ENCODE results near the gene MESP1.
"Not testable (repeated sequence)": the region's sequence is repeated elsewhere in the genome, so short reads cannot be mapped to it uniquely, and the experiment has no call there.

Gene MESP1

DNA sequence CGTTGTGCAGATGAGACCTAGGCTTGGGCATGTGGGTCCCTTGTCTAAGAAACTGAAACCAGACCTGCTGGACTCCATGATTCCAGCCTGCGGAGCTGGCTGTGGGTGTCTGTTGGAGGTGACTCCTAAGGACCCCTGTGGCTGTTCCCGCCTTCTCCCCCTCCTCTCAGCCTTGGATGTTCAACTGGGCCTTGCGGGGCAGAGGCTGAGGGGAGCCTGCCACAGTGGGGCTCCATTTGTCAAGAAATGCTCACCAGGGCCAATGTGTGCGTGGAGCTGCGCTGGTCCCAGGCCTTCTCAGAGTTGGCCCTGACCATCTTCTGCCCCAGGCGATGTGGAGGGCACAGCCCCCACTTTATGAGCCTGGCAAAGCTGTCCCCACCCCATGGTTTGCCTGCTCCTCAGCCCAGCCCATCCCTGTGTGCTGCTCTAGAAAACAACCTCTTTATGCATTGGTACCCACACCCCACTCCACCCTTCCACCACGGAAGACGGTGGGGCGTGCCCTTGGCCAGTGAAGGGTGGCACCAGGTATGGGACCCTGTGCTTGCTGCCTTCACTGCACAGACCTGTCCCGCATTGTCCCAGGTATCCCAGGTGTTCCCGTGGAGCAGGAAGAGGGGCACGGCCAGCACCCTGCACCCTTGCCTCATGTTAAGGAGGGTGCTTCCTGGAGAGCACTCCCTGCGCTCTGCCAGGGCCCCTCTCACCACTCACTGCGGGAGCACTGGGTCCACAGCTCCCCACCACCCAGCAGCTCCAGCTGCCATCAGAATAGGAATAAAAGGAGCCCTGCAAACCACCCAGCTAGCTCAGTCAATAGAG is 33.0 kb upstream of the MESP1 start:
- TF ChIP-seq, protein P1, sequence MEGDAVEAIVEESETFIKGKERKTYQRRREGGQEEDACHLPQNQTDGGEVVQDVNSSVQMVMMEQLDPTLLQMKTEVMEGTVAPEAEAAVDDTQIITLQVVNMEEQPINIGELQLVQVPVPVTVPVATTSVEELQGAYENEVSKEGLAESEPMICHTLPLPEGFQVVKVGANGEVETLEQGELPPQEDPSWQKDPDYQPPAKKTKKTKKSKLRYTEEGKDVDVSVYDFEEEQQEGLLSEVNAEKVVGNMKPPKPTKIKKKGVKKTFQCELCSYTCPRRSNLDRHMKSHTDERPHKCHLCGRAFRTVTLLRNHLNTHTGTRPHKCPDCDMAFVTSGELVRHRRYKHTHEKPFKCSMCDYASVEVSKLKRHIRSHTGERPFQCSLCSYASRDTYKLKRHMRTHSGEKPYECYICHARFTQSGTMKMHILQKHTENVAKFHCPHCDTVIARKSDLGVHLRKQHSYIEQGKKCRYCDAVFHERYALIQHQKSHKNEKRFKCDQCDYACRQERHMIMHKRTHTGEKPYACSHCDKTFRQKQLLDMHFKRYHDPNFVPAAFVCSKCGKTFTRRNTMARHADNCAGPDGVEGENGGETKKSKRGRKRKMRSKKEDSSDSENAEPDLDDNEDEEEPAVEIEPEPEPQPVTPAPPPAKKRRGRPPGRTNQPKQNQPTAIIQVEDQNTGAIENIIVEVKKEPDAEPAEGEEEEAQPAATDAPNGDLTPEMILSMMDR (IDR thresholded peaks at IDR 0.05; ENCODE audit: low read depth, low read length): no peak
- no peak for DNase-seq (ENCODE audit: extremely low read depth, low read depth)

DNA sequence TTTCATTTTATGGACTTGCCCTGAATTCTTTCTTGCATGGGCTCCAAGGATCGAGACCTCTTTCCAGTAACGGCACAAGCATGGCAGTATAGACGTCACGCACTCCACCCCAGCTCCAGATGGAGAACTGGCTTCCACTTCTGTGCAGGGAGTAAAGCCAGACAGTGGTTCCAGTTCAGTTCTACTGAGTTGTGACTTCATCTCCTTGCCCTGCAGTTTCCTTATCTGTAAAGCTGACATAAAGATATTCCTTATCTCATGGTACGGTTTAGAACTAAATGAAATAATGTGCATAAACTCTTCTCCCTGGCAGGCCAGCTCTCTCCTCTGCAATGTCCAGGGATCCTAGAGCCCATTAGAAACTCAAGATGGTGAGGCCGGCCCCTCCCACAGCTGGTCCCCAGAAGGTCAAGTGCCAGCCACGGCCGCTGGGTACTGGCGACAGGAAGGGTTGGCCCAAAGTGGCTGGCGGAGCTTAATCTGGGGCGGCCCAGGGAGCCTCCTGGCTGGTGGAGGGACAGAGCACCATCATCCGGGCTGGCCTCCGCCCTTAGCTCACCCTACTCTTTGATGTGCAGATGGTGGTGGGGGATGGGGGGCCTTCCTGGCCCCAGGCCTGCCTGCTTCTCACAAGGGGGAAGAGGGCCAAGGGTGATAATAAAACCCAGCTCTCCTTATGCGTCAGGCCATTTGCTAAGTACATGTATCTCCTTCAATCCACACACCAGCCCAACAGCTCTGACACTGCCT is 32.2 kb upstream of the MESP1 start:
- TF ChIP-seq, protein P1 (IDR thresholded peaks at IDR 0.05; ENCODE audit: low read depth, low read length): no peak
- DNase-seq (ENCODE audit: extremely low read depth, low read depth): peak; percentile 69

DNA sequence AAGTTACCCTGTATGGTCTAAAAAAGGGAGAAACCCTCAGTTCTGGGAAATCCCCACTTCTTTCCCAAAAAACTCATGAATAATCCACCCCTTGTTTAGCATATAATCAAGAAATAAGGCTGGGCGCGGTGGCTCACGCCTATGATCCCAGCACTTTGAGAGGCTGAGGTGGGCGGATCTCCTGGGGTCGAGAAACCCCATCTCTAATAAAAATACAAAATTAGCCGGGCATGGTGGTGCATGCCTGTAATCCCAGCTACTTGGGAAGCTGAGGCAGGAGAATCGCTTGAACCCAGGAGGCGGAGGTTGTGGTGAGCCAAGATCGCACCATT is 31.5 kb upstream of the MESP1 start:
- not testable (repeated sequence) for DNase-seq (ENCODE audit: extremely low read depth, low read depth)

DNA sequence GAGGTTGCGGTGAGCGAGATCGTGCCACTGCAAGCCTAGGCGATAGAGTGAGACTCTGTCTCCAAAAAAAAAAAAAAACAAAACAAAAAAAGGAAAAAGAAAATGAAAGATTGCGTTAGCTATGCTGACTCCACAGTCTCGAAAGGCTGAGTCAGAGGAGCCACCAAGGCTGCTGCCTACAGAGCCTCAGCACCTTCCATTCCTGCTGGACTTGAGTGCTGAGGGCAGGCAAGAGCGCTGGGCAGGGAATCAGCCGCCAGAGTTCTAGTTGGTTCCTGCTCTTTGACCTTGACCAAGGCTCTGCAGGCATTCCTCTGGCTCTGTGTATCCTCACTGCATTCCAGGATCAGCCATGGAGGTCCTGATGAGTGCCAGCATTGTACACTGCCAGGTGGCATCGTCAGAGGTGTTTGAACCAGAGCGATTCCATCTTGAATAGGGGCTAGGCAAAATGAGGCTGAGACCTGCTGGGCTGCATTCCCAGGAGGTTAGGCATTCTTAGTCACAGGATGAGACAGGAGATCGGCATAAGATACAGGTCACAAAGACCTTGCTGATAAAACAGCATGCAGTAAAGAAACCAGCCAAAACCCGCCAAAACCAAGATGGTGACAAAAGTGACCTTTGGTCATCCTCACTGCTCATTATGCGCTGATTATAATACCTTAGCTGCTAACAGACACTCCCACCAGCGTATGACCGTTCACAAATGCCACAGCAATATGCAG is 31.0 kb upstream of the MESP1 start:
- no peak for DNase-seq (ENCODE audit: extremely low read depth, low read depth)

DNA sequence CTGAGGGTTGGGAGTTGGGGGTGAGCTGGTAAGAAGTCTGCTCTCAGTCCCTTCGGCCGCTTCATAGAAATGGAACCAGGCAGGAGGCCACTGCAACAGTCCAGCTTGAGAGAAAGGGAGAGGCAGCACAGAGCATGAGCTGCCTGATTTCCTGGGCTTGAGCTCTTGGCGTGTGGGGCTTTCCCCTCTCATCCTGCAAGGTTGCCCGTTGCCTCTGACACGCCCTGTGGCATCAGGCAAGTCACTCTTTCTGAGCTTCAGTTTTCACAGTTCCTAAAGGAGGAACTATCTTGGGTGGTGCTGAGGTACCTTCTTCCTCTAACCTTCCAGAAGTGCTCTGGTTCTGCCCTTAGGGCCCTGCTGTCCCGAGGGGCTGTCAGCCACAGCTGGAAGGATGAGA is 30.0 kb upstream of the MESP1 start:
- DNase-seq (ENCODE audit: extremely low read depth, low read depth): no peak

More for the DNA sequence above, 31.0 kb upstream of the MESP1 start:
- TF ChIP-seq, protein P1 (IDR thresholded peaks at IDR 0.05; ENCODE audit: low read depth, low read length): no peak

DNA sequence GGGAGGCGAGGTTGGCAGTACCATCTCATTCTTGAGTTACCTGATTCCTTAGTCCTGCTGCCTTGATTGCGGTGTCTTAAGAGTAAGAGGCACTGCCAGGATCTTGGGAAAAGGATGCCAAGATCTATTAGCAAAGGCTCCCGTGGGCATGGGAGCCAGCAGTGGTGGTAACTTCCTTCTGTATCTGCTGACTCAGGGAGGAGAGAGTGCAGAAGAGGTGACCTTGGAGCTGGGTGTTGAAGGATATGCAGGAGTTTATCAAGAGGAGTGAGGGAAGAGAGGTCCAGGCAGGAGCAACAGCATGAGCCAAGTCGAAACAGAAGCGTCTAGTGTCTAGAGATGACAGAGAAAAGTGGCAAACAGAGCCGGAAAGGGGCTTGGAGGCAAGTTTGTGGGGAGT is 29.6 kb upstream of the MESP1 start:
- no peak for DNase-seq (ENCODE audit: extremely low read depth, low read depth)
- TF ChIP-seq, protein P1 (IDR thresholded peaks at IDR 0.05; ENCODE audit: low read depth, low read length): no peak

More for the DNA sequence above, 30.0 kb upstream of the MESP1 start:
- TF ChIP-seq, protein P1 (IDR thresholded peaks at IDR 0.05; ENCODE audit: low read depth, low read length): no peak

DNA sequence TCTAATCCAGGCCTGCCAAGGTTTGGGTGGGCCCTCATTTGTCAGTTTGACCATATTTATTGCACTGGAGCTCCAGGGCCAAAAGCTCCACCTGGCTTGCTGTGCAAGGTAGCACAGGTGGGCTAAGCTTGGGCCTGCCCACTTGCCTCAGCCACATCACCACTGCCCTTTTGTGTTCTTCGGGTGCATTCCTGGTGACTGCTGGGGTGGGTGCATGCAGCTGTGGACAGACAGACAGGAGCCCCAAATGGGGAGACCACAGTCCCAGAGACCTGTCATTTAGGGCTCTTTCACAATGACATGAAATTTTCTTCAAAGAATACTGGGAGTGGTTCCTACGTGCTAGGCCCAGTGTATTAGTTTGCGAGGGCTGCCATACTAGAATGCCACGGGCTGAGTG is 27.8 kb upstream of the MESP1 start:
- TF ChIP-seq, protein P1 (IDR thresholded peaks at IDR 0.05; ENCODE audit: low read depth, low read length): no peak
- no peak for DNase-seq (ENCODE audit: extremely low read depth, low read depth)

Measured in AG09319 (cell line).